ENCODE data around the gene GRPEL2. TPM values are rescaled to one million over a fixed set of nuclear protein-coding genes. Genes with fewer than 3 reads are reported as not detected.

GRPEL2 gene
- total and polyA plus RNA-seq, 2 of the 8 experiments (the other 6 are each of a cell fraction or from before 2014, with no cell fraction given), result 11.2 to 52.2 TPM

DNA sequence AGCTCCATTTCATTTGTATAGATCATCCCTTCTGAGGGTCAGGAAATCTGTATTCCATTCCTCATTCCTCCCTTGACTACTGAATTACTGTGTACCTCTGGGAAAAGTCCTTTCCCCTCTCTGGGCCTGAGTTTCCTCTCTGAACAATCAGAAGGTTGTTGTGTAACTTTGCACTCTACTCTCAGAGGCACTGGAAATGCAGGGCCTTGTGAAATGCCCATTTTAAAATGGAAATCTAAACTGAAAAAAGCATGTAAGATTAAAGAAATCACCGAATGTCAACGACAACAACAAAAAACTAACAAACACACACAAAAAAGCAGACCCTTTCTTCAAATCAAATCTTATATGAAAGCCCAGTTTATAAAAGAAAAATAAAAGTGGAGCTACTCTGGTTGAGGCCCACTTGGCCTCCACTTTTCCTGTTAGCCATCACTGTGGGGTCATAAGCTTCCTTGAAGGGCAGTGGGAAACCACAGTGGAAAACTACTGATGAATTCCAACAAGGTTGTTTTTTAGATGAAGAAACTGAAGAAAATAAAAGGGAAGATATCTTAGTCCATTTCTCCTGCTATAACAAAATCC lies 21.6 kb upstream of the GRPEL2 start:
- H4K20me1 ChIP-seq (replicated peaks in 1 of 2; ENCODE audit: control insufficient read depth in 1 of 2, insufficient read depth in 2 of 2, low read length in 2 of 2), result no peaks in the 10 kb centered on the region
- H3K4me2 ChIP-seq (ENCODE audit: insufficient read depth in 1 of 2, low read depth in 2 of 2, low read length in 2 of 2), result no peak overlapping the region
- no peaks in the 10 kb centered on the region for H3K23me2 ChIP-seq (ENCODE audit: low read depth, low read length)
- no peak overlapping the region for H3K27ac ChIP-seq (ENCODE audit: low read depth, low read length)
- 90% methylated on average over 2 of the region's 2 CpGs; no CpG with 5 or more reads in 1 of the 2 experiments for WGBS, 2 experiments (ENCODE audit: extremely low coverage in 1 of 2, insufficient coverage in 1 of 2, insufficient read length in 1 of 2, insufficient replicate concordance in 2 of 2, low coverage in 1 of 2, low lambda C conversion rate in 2 of 2, missing lambda C conversion rate in 1 of 2)
- no peaks in the 10 kb centered on the region for H3K36me3 ChIP-seq (ENCODE audit: control insufficient read depth in 2 of 4, insufficient read depth in 4 of 4, low read length in 3 of 4)
- H3K4me1 ChIP-seq (replicated peaks in 1 of 4; ENCODE audit: control insufficient read depth in 3 of 4, insufficient read depth in 4 of 4, low read length in 3 of 4), result peaks cover 0 to 4% (median 0%) of the 10 kb centered on the region in 4 experiments; a peak in 2 of 7 replicates
- no peak overlapping the region for H3K18ac ChIP-seq (ENCODE audit: extremely low read depth, low read length)
- no peak overlapping the region for H2AK5ac ChIP-seq (ENCODE audit: low read depth, low read length)
- no peak for DNase-seq (ENCODE audit: low read depth in 1 of 2, low spot score in 2 of 2)
- no peak overlapping the region for H3K14ac ChIP-seq (ENCODE audit: insufficient read length)
- H2AFZ ChIP-seq (ENCODE audit: low read length), result no peak overlapping the region
- H3K79me1 ChIP-seq (ENCODE audit: low read depth, low read length), result no peaks in the 10 kb centered on the region
- CTCF ChIA-PET (ENCODE audit: partially characterized antibody), result interaction anchor here (1.2 to 5.1 kb wide), 4 partner anchors 10 to 57 kb away, joined by 4 to 28 read pairs (median 7); no protein-coding TSS in a partner anchor
- H3K9me3 ChIP-seq (ENCODE audit: insufficient read depth in 2 of 2, low read depth in 1 of 2, low read length in 1 of 2), result no peaks in the 10 kb centered on the region
- H2BK5ac ChIP-seq (ENCODE audit: low read depth, low read length), result no peak overlapping the region
- no peaks in the 10 kb centered on the region for H3K27me3 ChIP-seq (replicated peaks in 1 of 4; ENCODE audit: control insufficient read depth in 3 of 4, extremely low read depth in 1 of 4, insufficient read depth in 3 of 4, low read length in 3 of 4)
- no peak overlapping the region for H2BK15ac ChIP-seq (ENCODE audit: low read length)
- H2BK12ac ChIP-seq (ENCODE audit: low read depth, low read length), result no peak overlapping the region
- no peak overlapping the region for H4K5ac ChIP-seq (ENCODE audit: insufficient read length, low read depth, low read length)
- H2BK120ac ChIP-seq (replicated peaks; ENCODE audit: low read depth, low read length), result no peak overlapping the region
- no peak overlapping the region for H3K4ac ChIP-seq (replicated peaks; ENCODE audit: insufficient read length, low read depth, low read length)
- FAIRE-seq, result no peak
- no peak overlapping the region for H3K23ac ChIP-seq (ENCODE audit: insufficient read length)
- no peak overlapping the region for H3K56ac ChIP-seq (replicated peaks; ENCODE audit: insufficient read length, low read depth, low read length)
- no peaks in the 10 kb centered on the region for H3K79me2 ChIP-seq (ENCODE audit: control insufficient read depth in 1 of 2, insufficient read depth in 2 of 2, low read length in 2 of 2)
- H2BK20ac ChIP-seq (ENCODE audit: low read length), result no peak overlapping the region
- H3K9ac ChIP-seq (replicated peaks in 1 of 4; ENCODE audit: extremely low read depth in 1 of 4, low read depth in 3 of 4, low read length in 3 of 4), result no peak overlapping the region
- POLR2A ChIA-PET (ENCODE audit: partially characterized antibody), result interaction anchor here (1.3 kb wide), 1 partner anchor 23 kb away, joined by 4 read pairs; no protein-coding TSS in a partner anchor
- no peak overlapping the region for H3K4me3 ChIP-seq (ENCODE audit: extremely low read depth in 1 of 4, insufficient read depth in 2 of 4, low read depth in 3 of 4, low read length in 4 of 4)
- H4K8ac ChIP-seq (ENCODE audit: extremely low read depth, insufficient read depth, low read length), result no peak overlapping the region
- H4K91ac ChIP-seq (replicated peaks; ENCODE audit: insufficient read length, low read length), result no peak overlapping the region
- TF ChIP-seq PHF8 (conservative IDR thresholded peaks at IDR 0.05; ENCODE audit: low read depth, low read length), result no peak
- TF ChIP-seq POLR2A (IDR thresholded peaks at IDR 0.05; ENCODE audit: control extremely low read depth in 1 of 2, low read depth in 2 of 2, low read length in 2 of 2), result no peak

All from H1 (cell line).